ENCODE measurements around the gene MRPL57.

The MRPL57 gene

GRCh38 chr13:21221268-21221667 lies 44.8 kb downstream of the MRPL57 start:
- no peak for DNase-seq (ENCODE audit: low read depth)
- no peak overlapping the region for H3K4me3 ChIP-seq (ENCODE audit: low read depth, low read length)
- TF ChIP-seq CTCF (conservative IDR thresholded peaks at IDR 0.05; ENCODE audit: low read depth, low read length): no peak

GRCh38 chr13:21225082-21225481 lies 48.6 kb downstream of the MRPL57 start:
- TF ChIP-seq CTCF (conservative IDR thresholded peaks at IDR 0.05; ENCODE audit: low read depth, low read length): no peak
- no peak overlapping the region for H3K4me3 ChIP-seq (ENCODE audit: low read depth, low read length)
- DNase-seq (ENCODE audit: low read depth): no peak

- no peak for DNase-seq (ENCODE audit: low read depth)
- H3K4me3 ChIP-seq (ENCODE audit: low read depth, low read length): no peak overlapping the region
- no peak for TF ChIP-seq CTCF (conservative IDR thresholded peaks at IDR 0.05; ENCODE audit: low read depth, low read length)
Measured at GRCh38 chr13:21225841-21226581, 49.6 kb downstream of the MRPL57 start.

GRCh38 chr13:21227917-21228316 lies 51.5 kb downstream of the MRPL57 start:
- DNase-seq (ENCODE audit: low read depth): no peak
- no peak overlapping the region for H3K4me3 ChIP-seq (ENCODE audit: low read depth, low read length)
- TF ChIP-seq CTCF (conservative IDR thresholded peaks at IDR 0.05; ENCODE audit: low read depth, low read length): no peak
